Neuron (in vitro differentiated cells): ENCODE results near the gene NLGN1.

ENCODE experiments used
- H2AFZ ChIP-seq: one replicate; pipeline ENCODE4 v1.6.1; 2013; ENCODE audit warnings: low read depth, mild to moderate bottlenecking, inconsistent platforms, low read length, moderate library complexity
- H3K27me3 ChIP-seq: one replicate; pipeline ENCODE4 v1.6.1; 2013; ENCODE audit warnings: low read length; ENCODE audit not compliant: insufficient read depth
- H3K36me3 ChIP-seq: one replicate; pipeline ENCODE4 v1.6.1; 2013; ENCODE audit warnings: low read length; ENCODE audit not compliant: insufficient read depth
- H3K4me1 ChIP-seq: one replicate; pipeline ENCODE4 v1.6.1; 2013; ENCODE audit warnings: low read length; ENCODE audit not compliant: insufficient read depth
- H3K4me3 ChIP-seq: 2 replicates; pipeline ENCODE4 v1.5.1; 2013; ENCODE audit warnings: mild to moderate bottlenecking, low read length, moderate library complexity
- H3K9me3 ChIP-seq: one replicate; pipeline ENCODE4 v1.6.1; 2013; ENCODE audit warnings: low read length

Gene NLGN1

GRCh38 chr3:174068035-174068434 lies 670.5 kb downstream of the NLGN1 start:
- Histone ChIP-seq H3K4me3 (no peak overlapping the region), H2AFZ (no peak overlapping the region), H3K36me3 (no peaks in the 10 kb centered on the region), H3K9me3 (no peaks in the 10 kb centered on the region), H3K4me1 (no peaks in the 10 kb centered on the region), H3K27me3 (no peaks in the 10 kb centered on the region)

- no peak overlapping the region for H3K4me3 ChIP-seq
Observed at GRCh38 chr3:174072675-174073074, 675.1 kb downstream of the NLGN1 start.

DNA sequence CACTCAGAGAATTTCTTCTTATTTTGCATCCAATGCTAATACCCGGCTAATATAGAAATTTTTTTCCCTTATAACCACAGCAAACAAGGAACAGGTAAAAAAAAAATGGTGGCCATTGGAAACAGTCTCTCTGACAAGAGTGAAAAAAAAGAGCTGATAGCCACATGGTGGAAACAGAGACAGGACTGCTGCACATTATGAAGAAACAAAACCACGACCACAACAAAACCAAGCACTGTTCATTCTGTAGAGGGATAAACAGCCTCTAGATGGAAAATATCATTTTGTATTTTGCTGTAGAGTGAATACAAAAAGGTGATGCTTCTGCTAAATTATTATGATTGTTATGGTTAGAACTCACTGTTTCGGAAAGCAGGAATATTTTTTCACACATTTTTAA lies 686.2 kb downstream of the NLGN1 start:
- no peaks in the 10 kb centered on the region for H3K27me3 ChIP-seq
- H2AFZ ChIP-seq, result no peak overlapping the region
- no peaks in the 10 kb centered on the region for H3K36me3 ChIP-seq
- H3K4me3 ChIP-seq, result no peak overlapping the region
- H3K4me1 ChIP-seq, result no peaks in the 10 kb centered on the region
- H3K9me3 ChIP-seq, result no peaks in the 10 kb centered on the region

More at GRCh38 chr3:174072675-174073074, 675.1 kb downstream of the NLGN1 start:
- Histone ChIP-seq H3K4me1 (no peaks in the 10 kb centered on the region), H3K9me3 (no peaks in the 10 kb centered on the region), H3K27me3 (no peaks in the 10 kb centered on the region), H2AFZ (no peak overlapping the region), H3K36me3 (no peaks in the 10 kb centered on the region)

GRCh38 chr3:174089592-174089991 lies 692.0 kb downstream of the NLGN1 start:
- H3K27me3 ChIP-seq, result no peaks in the 10 kb centered on the region
- no peak overlapping the region for H2AFZ ChIP-seq
- peaks cover under 1% of the 10 kb centered on the region for H3K4me1 ChIP-seq
- no peak overlapping the region for H3K4me3 ChIP-seq
- no peaks in the 10 kb centered on the region for H3K9me3 ChIP-seq
- no peaks in the 10 kb centered on the region for H3K36me3 ChIP-seq

GRCh38 chr3:174094669-174095068 lies 697.1 kb downstream of the NLGN1 start:
- no peaks in the 10 kb centered on the region for H3K36me3 ChIP-seq
- no peak overlapping the region for H2AFZ ChIP-seq
- peaks cover 3% of the 10 kb centered on the region for H3K4me1 ChIP-seq
- no peaks in the 10 kb centered on the region for H3K27me3 ChIP-seq
- H3K4me3 ChIP-seq, result no peak overlapping the region
- H3K9me3 ChIP-seq, result no peaks in the 10 kb centered on the region

- Histone ChIP-seq H3K27me3 (no peaks in the 10 kb centered on the region), H3K4me3 (no peak overlapping the region), H3K9me3 (no peaks in the 10 kb centered on the region), H3K4me1 (peaks cover 3% of the 10 kb centered on the region), H3K36me3 (no peaks in the 10 kb centered on the region), H2AFZ (no peak overlapping the region)
Observed at GRCh38 chr3:174097686-174098085, 700.1 kb downstream of the NLGN1 start.

DNA sequence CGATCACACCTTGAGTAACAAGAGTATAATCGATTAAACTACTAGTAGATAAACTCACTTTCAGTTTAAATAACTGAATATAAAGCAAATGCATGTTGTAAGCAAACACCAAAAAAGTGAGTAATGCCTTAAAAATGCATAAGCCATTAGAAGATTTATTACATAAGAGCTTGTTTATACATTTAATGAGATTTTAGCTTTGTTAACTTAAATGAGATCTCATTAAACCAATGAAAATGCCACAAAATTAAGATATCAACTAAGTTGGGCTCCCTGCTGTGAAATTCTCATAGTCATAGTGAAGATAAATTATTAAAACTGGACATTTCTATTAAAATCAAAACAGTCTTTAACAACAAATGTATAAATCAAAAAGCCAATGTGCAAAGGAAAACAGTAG lies 701.2 kb downstream of the NLGN1 start:
- Histone ChIP-seq H3K27me3 (no peaks in the 10 kb centered on the region), H3K4me1 (peaks cover 3% of the 10 kb centered on the region), H3K9me3 (no peaks in the 10 kb centered on the region), H3K36me3 (no peaks in the 10 kb centered on the region), H3K4me3 (no peak overlapping the region), H2AFZ (no peak overlapping the region)

GRCh38 chr3:174099724-174100123 lies 702.2 kb downstream of the NLGN1 start:
- no peak overlapping the region for H2AFZ ChIP-seq
- peaks cover 2% of the 10 kb centered on the region for H3K4me1 ChIP-seq
- H3K9me3 ChIP-seq, result no peaks in the 10 kb centered on the region
- no peaks in the 10 kb centered on the region for H3K27me3 ChIP-seq
- H3K36me3 ChIP-seq, result no peaks in the 10 kb centered on the region
- H3K4me3 ChIP-seq, result no peak overlapping the region

DNA sequence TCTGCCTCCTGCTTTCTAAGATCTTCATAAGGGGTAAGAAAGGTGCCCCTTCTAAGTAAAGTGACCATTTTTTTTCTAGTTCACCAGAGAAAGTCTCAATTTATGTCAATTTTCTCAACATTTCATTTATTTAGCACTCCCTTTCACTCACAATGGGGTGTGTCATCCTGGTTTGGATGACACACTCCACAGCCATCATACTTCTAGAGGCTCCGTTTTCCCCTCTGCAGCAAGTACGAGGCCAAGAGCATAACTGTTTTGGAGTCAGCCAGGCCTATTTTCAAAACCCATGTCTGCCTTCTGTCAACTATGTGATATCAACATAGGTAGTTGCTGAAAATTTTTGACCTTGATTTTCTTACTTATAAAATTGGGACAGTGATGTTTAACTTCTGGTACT lies 703.2 kb downstream of the NLGN1 start:
- Histone ChIP-seq H3K4me3 (no peak overlapping the region), H3K4me1 (no peaks in the 10 kb centered on the region), H3K9me3 (no peaks in the 10 kb centered on the region), H3K36me3 (no peaks in the 10 kb centered on the region), H2AFZ (no peak overlapping the region), H3K27me3 (no peaks in the 10 kb centered on the region)

DNA sequence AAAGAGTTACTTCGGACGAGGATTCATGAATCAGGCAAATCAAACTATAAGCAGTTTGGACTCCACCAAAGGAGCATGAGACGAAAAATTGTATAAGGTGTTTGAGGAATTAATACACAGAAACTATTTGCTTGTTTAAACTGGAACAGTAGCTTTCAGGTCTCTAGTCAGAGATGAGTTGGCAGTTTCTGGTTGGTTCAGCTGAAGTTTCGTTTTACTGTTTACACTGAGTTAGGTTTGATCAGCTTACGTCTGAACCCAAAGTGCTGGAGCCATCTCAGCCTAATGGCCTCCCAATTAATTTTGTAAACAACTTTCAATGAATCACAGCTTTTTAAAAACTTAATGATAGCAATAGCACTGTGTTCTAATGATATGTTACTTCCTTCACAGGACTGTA lies 703.7 kb downstream of the NLGN1 start:
- no peaks in the 10 kb centered on the region for H3K36me3 ChIP-seq
- H2AFZ ChIP-seq, result no peak overlapping the region
- no peaks in the 10 kb centered on the region for H3K4me1 ChIP-seq
- H3K4me3 ChIP-seq, result no peak overlapping the region
- no peaks in the 10 kb centered on the region for H3K27me3 ChIP-seq
- H3K9me3 ChIP-seq, result no peaks in the 10 kb centered on the region

DNA sequence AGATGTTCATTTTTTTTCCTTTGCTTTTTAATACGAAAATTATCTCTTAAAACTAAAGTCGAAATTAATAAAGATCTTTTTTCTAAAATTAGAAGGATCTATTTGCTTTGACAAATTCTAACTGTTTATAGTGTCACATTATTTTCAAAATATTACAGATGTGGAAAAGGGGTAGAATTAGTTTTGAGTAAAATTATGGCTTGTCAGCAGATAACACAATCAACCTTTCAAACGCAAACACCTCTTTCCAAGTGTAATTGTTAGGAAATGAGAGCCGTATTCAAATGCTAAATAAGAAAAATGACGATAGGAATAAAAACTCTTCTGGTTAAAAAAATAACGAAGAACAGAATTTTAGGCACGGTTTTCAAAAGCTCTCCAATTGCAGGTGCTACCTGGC lies 704.7 kb downstream of the NLGN1 start:
- H3K4me1 ChIP-seq, result no peaks in the 10 kb centered on the region
- H2AFZ ChIP-seq, result no peak overlapping the region
- no peaks in the 10 kb centered on the region for H3K27me3 ChIP-seq
- H3K9me3 ChIP-seq, result no peaks in the 10 kb centered on the region
- H3K36me3 ChIP-seq, result no peaks in the 10 kb centered on the region
- H3K4me3 ChIP-seq, result no peak overlapping the region

GRCh38 chr3:174102866-174103265 lies 705.3 kb downstream of the NLGN1 start:
- Histone ChIP-seq H3K4me3 (no peak overlapping the region), H2AFZ (no peak overlapping the region), H3K27me3 (no peaks in the 10 kb centered on the region), H3K36me3 (no peaks in the 10 kb centered on the region), H3K4me1 (no peaks in the 10 kb centered on the region), H3K9me3 (no peaks in the 10 kb centered on the region)

GRCh38 chr3:174110761-174111160 lies 713.2 kb downstream of the NLGN1 start:
- H3K4me3 ChIP-seq, result no peak overlapping the region
- no peaks in the 10 kb centered on the region for H3K4me1 ChIP-seq
- H3K27me3 ChIP-seq, result no peaks in the 10 kb centered on the region
- no peak overlapping the region for H2AFZ ChIP-seq
- no peaks in the 10 kb centered on the region for H3K9me3 ChIP-seq
- H3K36me3 ChIP-seq, result no peaks in the 10 kb centered on the region

- Histone ChIP-seq H3K27me3 (no peaks in the 10 kb centered on the region), H3K4me3 (no peak overlapping the region), H3K4me1 (no peaks in the 10 kb centered on the region), H2AFZ (no peak overlapping the region), H3K9me3 (no peaks in the 10 kb centered on the region), H3K36me3 (no peaks in the 10 kb centered on the region)
Observed at GRCh38 chr3:174111776-174112175, 714.2 kb downstream of the NLGN1 start.
